Astrocyte (in vitro differentiated cells and primary cell): ENCODE data around the gene SCAMP4. TPM values are rescaled to one million over a fixed set of nuclear protein-coding genes. Genes with fewer than 3 reads are reported as not detected.

Experiments
- DNase-seq: peaks from one replicate; pipeline ENCODE4 v3.0.0-alpha.2; 2010; ENCODE audit warnings: low read depth
- FAIRE-seq: peaks from 2 replicates; lab custom pipeline; 2011; peaks lifted over from hg19 to GRCh38; lab: Jason Lieb, UNC
- H2AFZ ChIP-seq: 2 replicates; pipeline ENCODE4 v1.6.0; 2012; ENCODE audit warnings: low read depth, low read length, inconsistent platforms
- H3K27ac ChIP-seq: 2 replicates; pipeline ENCODE4 v1.5.1; 2011; ENCODE audit warnings: low read depth, low read length, inconsistent platforms
- H3K27me3 ChIP-seq: 2 replicates; pipeline ENCODE4 v1.6.0; 2011; ENCODE audit warnings: low read length, inconsistent platforms; ENCODE audit not compliant: insufficient read depth
- H3K36me3 ChIP-seq: 2 replicates; pipeline ENCODE4 v1.5.1; 2011; ENCODE audit warnings: low read length, inconsistent platforms; ENCODE audit not compliant: insufficient read depth
- H3K4me1 ChIP-seq: 2 replicates; pipeline ENCODE4 v1.5.1; 2011; ENCODE audit warnings: low read length, inconsistent platforms; ENCODE audit not compliant: insufficient read depth
- H3K4me2 ChIP-seq: 2 replicates; pipeline ENCODE4 v1.6.0; 2012; ENCODE audit warnings: low read length, inconsistent platforms
- H3K4me3 ChIP-seq: 2 replicates; pipeline ENCODE4 v1.5.1; 2011; ENCODE audit warnings: low read depth, mild to moderate bottlenecking, low read length, inconsistent platforms; ENCODE audit not compliant: insufficient read depth
- H3K79me2 ChIP-seq: 2 replicates; pipeline ENCODE4 v1.6.0; 2012; ENCODE audit warnings: mild to moderate bottlenecking, low read length, inconsistent platforms; ENCODE audit not compliant: insufficient read depth
- H3K9ac ChIP-seq: 2 replicates; pipeline ENCODE4 v1.6.0; 2012; ENCODE audit warnings: mild to moderate bottlenecking, low read length, inconsistent platforms
- H3K9me3 ChIP-seq: 2 replicates; pipeline ENCODE4 v1.5.1; 2012; ENCODE audit warnings: low read depth, mild to moderate bottlenecking, low read length, inconsistent platforms; ENCODE audit not compliant: insufficient read depth
- H4K20me1 ChIP-seq: 2 replicates; pipeline ENCODE4 v1.6.0; 2012; ENCODE audit warnings: low read length, inconsistent platforms; ENCODE audit not compliant: insufficient read depth
- H3K27ac Mint-ChIP-seq: one replicate; pipeline ENCODE4 v1.8.0; 2021; ENCODE audit warnings: mild to moderate bottlenecking, mixed read lengths; ENCODE audit not compliant: unreplicated experiment
- H3K27me3 Mint-ChIP-seq: one replicate; pipeline ENCODE4 v1.8.0; 2021; ENCODE audit warnings: low read depth, mixed read lengths; ENCODE audit not compliant: unreplicated experiment
- H3K36me3 Mint-ChIP-seq: one replicate; pipeline ENCODE4 v1.8.0; 2021; ENCODE audit warnings: low read depth, mixed read lengths; ENCODE audit not compliant: unreplicated experiment
- H3K4me1 Mint-ChIP-seq: one replicate; pipeline ENCODE4 v1.8.0; 2021; ENCODE audit warnings: low read depth, mixed read lengths; ENCODE audit not compliant: unreplicated experiment
- H3K4me3 Mint-ChIP-seq: one replicate; pipeline ENCODE4 v1.8.0; 2021; ENCODE audit warnings: mild to moderate bottlenecking, moderate library complexity, mixed read lengths; ENCODE audit not compliant: unreplicated experiment
- H3K9me3 Mint-ChIP-seq: one replicate; pipeline ENCODE4 v1.8.0; 2021; ENCODE audit warnings: mild to moderate bottlenecking, mixed read lengths; ENCODE audit not compliant: unreplicated experiment
- EZH2 ChIP-seq: IDR thresholded peaks from 2 replicates; pipeline ENCODE4 v1.6.1; 2012; ENCODE audit warnings: mild to moderate bottlenecking, low read length, inconsistent platforms; ENCODE audit not compliant: insufficient read depth
- total RNA-seq: library from RNA; stranded (reverse); gene quantifications from 2 replicates; pipeline ENCODE4 v1.2.1, GENCODE V29; 2021
- TF ChIP-seq, protein P1 (sequence below): IDR thresholded peaks from 2 replicates; pipeline ENCODE4 v1.5.1; 2011; ENCODE audit warnings: low read depth, mild to moderate bottlenecking, inconsistent platforms, low read length, moderate library complexity; ENCODE audit not compliant: insufficient read depth

Gene SCAMP4
- total RNA-seq, 1 donor from 2014 or later = 72.2 TPM

- H3K27me3 Mint-ChIP-seq = no peaks in the 10 kb centered on the region
- Histone ChIP-seq H2AFZ (no peak overlapping the region), H3K9ac (no peak overlapping the region), H3K27ac (no peak overlapping the region), H3K9me3 (no peaks in the 10 kb centered on the region), H3K4me2 (no peak overlapping the region), H3K4me3 (no peak overlapping the region), H3K4me1 (peaks cover 1% of the 10 kb centered on the region), H3K79me2 (peaks cover 46% of the 10 kb centered on the region), H3K36me3 (no peaks in the 10 kb centered on the region), H4K20me1 (peaks cover 41% of the 10 kb centered on the region), H3K27me3 (no peaks in the 10 kb centered on the region)
- H3K4me3 Mint-ChIP-seq = no peak overlapping the region
- H3K36me3 Mint-ChIP-seq = peaks cover 2% of the 10 kb centered on the region
- FAIRE-seq (no peak), DNase-seq (no peak)
- no peak overlapping the region for H3K27ac Mint-ChIP-seq
- H3K9me3 Mint-ChIP-seq = no peaks in the 10 kb centered on the region
- H3K4me1 Mint-ChIP-seq = peaks cover 5% of the 10 kb centered on the region
- TF ChIP-seq EZH2 = no peak
- TF ChIP-seq, protein P1, sequence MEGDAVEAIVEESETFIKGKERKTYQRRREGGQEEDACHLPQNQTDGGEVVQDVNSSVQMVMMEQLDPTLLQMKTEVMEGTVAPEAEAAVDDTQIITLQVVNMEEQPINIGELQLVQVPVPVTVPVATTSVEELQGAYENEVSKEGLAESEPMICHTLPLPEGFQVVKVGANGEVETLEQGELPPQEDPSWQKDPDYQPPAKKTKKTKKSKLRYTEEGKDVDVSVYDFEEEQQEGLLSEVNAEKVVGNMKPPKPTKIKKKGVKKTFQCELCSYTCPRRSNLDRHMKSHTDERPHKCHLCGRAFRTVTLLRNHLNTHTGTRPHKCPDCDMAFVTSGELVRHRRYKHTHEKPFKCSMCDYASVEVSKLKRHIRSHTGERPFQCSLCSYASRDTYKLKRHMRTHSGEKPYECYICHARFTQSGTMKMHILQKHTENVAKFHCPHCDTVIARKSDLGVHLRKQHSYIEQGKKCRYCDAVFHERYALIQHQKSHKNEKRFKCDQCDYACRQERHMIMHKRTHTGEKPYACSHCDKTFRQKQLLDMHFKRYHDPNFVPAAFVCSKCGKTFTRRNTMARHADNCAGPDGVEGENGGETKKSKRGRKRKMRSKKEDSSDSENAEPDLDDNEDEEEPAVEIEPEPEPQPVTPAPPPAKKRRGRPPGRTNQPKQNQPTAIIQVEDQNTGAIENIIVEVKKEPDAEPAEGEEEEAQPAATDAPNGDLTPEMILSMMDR = no peak
Observed at GRCh38 chr19:1914826-1915341, 9.7 kb downstream of the SCAMP4 start.

DNA sequence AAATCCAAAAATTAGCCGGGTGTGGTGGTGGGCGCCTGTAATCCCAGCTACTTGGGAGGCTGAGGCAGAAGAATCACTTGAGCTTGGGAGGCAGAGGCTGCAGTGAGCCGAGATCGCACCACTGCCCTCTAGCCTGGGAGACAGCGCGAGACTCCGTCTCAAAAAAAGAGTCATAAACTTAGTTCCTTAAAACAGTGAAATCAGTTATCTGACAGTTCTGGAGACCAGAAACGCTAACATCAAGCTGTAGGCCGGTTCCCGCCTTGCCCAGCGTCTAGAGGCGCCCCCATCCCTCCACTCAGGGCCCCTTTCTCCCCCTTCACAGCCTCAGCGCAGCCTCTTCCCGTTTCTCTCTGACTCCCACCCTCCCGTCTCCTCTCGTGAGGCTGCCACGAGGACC lies 11.9 kb downstream of the SCAMP4 start:
- no peaks in the 10 kb centered on the region for H3K4me1 Mint-ChIP-seq
- H3K27me3 Mint-ChIP-seq = no peaks in the 10 kb centered on the region
- no peak overlapping the region for H3K9ac ChIP-seq
- no peaks in the 10 kb centered on the region for H3K4me1 ChIP-seq
- H3K27ac ChIP-seq = no peak overlapping the region
- no peak overlapping the region for H3K4me2 ChIP-seq
- no peaks in the 10 kb centered on the region for H3K27me3 ChIP-seq
- H3K4me3 ChIP-seq = no peak overlapping the region
- no peaks in the 10 kb centered on the region for H3K9me3 Mint-ChIP-seq
- no peak overlapping the region for H2AFZ ChIP-seq
- H3K9me3 ChIP-seq = no peaks in the 10 kb centered on the region
- peaks cover 24% of the 10 kb centered on the region for H4K20me1 ChIP-seq
- no peaks in the 10 kb centered on the region for H3K36me3 ChIP-seq
- peaks cover 2% of the 10 kb centered on the region for H3K36me3 Mint-ChIP-seq
- FAIRE-seq (no peak), DNase-seq (no peak)
- TF ChIP-seq EZH2 = no peak
- TF ChIP-seq, protein P1 = no peak
- no peak overlapping the region for H3K4me3 Mint-ChIP-seq
- no peak overlapping the region for H3K27ac Mint-ChIP-seq
- H3K79me2 ChIP-seq = peaks cover 24% of the 10 kb centered on the region

GRCh38 chr19:1917926-1918325 lies 12.7 kb downstream of the SCAMP4 start:
- TF ChIP-seq, protein P1 = no peak
- TF ChIP-seq EZH2 = no peak
- Mint-ChIP-seq H3K9me3 (no peaks in the 10 kb centered on the region), H3K27me3 (no peaks in the 10 kb centered on the region), H3K36me3 (peaks cover 2% of the 10 kb centered on the region), H3K27ac (no peak overlapping the region), H3K4me1 (no peaks in the 10 kb centered on the region), H3K4me3 (no peak overlapping the region)
- no peak for DNase-seq
- H3K27me3 ChIP-seq = no peaks in the 10 kb centered on the region
- H3K79me2 ChIP-seq = peaks cover 16% of the 10 kb centered on the region
- H3K4me2 ChIP-seq = no peak overlapping the region
- H3K4me1 ChIP-seq = no peaks in the 10 kb centered on the region
- H3K9ac ChIP-seq = no peak overlapping the region
- H4K20me1 ChIP-seq = peaks cover 28% of the 10 kb centered on the region
- peaks cover 3% of the 10 kb centered on the region for H3K36me3 ChIP-seq
- no peak overlapping the region for H3K27ac ChIP-seq
- H3K4me3 ChIP-seq = no peak overlapping the region
- no peak overlapping the region for H2AFZ ChIP-seq
- no peak for FAIRE-seq
- no peaks in the 10 kb centered on the region for H3K9me3 ChIP-seq
